ENCODE measurements around the gene CACNA1C.

DNA sequence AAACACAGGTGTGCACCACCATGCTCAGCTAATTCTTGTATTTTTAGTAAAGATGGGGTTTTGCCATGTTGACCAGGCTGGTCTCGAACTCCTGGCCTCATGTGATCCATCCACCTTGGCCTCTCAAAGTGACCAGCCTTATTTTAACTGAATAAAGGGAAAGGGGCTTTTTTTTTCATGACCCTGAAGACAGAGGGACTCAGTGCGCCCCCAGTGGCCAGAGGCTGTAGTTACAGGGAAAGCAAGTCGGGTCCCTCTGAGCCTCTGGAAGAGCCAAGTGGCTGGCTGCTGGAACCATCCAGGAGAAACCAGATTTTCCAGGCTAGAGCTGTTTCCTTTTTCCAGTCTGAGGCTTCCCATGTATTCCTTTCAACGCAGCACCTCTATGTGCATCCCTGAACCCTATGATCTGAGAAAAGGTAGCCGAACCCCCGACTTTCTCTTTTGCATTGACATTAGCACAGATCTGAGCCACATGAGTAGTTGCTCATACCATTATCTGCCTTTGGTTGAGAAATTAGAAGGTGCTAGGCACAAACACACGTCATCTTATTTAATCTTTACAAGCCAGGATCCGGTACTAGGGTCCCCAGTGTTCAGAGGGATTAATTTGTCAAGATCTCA is 342.7 kb downstream of the CACNA1C start:
- TF ChIP-seq, protein P1, sequence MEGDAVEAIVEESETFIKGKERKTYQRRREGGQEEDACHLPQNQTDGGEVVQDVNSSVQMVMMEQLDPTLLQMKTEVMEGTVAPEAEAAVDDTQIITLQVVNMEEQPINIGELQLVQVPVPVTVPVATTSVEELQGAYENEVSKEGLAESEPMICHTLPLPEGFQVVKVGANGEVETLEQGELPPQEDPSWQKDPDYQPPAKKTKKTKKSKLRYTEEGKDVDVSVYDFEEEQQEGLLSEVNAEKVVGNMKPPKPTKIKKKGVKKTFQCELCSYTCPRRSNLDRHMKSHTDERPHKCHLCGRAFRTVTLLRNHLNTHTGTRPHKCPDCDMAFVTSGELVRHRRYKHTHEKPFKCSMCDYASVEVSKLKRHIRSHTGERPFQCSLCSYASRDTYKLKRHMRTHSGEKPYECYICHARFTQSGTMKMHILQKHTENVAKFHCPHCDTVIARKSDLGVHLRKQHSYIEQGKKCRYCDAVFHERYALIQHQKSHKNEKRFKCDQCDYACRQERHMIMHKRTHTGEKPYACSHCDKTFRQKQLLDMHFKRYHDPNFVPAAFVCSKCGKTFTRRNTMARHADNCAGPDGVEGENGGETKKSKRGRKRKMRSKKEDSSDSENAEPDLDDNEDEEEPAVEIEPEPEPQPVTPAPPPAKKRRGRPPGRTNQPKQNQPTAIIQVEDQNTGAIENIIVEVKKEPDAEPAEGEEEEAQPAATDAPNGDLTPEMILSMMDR (IDR thresholded peaks at IDR 0.05) = peak in 3 of 4 experiments; percentile 44 to 52 (median 44)
- TF ChIP-seq POLR2A (IDR thresholded peaks at IDR 0.05) (no peak), POLR2AphosphoS5 (IDR thresholded peaks at IDR 0.05) (no peak)
